ENCODE results near the gene UBE3A. TPM values are rescaled to one million over a fixed set of nuclear protein-coding genes. Genes with fewer than 3 reads are reported as not detected.

UBE3A gene
- total RNA-seq, 1 experiment from 2014 or later: 104 TPM

GRCh38 chr15:25424073-25424472 is 14.8 kb downstream of the UBE3A start:
- H3K36me3 ChIP-seq (ENCODE audit: control insufficient read depth in 1 of 2, insufficient read depth in 2 of 2, low read length in 2 of 2): no peaks in the 10 kb centered on the region; a peak in 1 of 4 replicates
- no TSS peak for BruUV-seq (replicated peaks)
- H3K79me2 ChIP-seq (ENCODE audit: insufficient read depth, low read length): peaks cover 100% of the 10 kb centered on the region
- ChIA-PET RAD21 (ENCODE audit: low non-redundant PET in 1 of 2, low total read pairs in 2 of 2, uncharacterized antibody in 2 of 2, unreplicated experiment in 2 of 2) (no interaction called here), CTCF (no interaction called here), POLR2A (no interaction called here)
- no peaks in the 10 kb centered on the region for H3K4me1 ChIP-seq (ENCODE audit: control insufficient read depth in 1 of 2, insufficient read depth in 2 of 2, low read length in 2 of 2)
- DNase-seq (ENCODE audit: low read depth, low spot score): no peak
- no peaks in the 10 kb centered on the region for H3K27me3 ChIP-seq (ENCODE audit: insufficient read depth, low read length)
- peaks cover 21% of the 10 kb centered on the region for H4K20me1 ChIP-seq (ENCODE audit: insufficient read depth)
- no peak for ATAC-seq
- H3K9me2 ChIP-seq (ENCODE audit: insufficient read depth): no peaks in the 10 kb centered on the region
- H3K9me3 ChIP-seq (ENCODE audit: control insufficient read depth in 1 of 2, insufficient read depth in 1 of 2, low read depth in 1 of 2, low read length in 2 of 2): no peaks in the 10 kb centered on the region; a peak in 1 of 4 replicates
- no peak overlapping the region for H2AFZ ChIP-seq (ENCODE audit: low read depth, low read length, poor library complexity, severe bottlenecking)
- TF ChIP-seq YY1 (IDR thresholded peaks at IDR 0.05; ENCODE audit: extremely low read depth, insufficient replicate concordance, low read depth, low read length) (no peak), ZBTB33 (IDR thresholded peaks at IDR 0.05; ENCODE audit: extremely low read depth, insufficient replicate concordance, low read length) (no peak), CBX3 (IDR thresholded peaks at IDR 0.05; ENCODE audit: low read depth) (no peak), POLR2A (IDR thresholded peaks at IDR 0.05; ENCODE audit: borderline replicate concordance, extremely low read depth, insufficient read depth, insufficient read length) (no peak), FOSL1 (IDR thresholded peaks at IDR 0.05; ENCODE audit: low read depth) (no peak), SRF (IDR thresholded peaks at IDR 0.05; ENCODE audit: low read depth) (no peak), ATF3 (IDR thresholded peaks at IDR 0.05) (no peak), CEBPB (IDR thresholded peaks at IDR 0.05; ENCODE audit: low read depth) (no peak), SIN3A (IDR thresholded peaks at IDR 0.05; ENCODE audit: low read depth) (no peak), EGR1 (IDR thresholded peaks at IDR 0.05; ENCODE audit: low read depth) (no peak), POLR2AphosphoS5 (IDR thresholded peaks at IDR 0.05; ENCODE audit: low read depth, low read length) (no peak), JUND (IDR thresholded peaks at IDR 0.05) (no peak), ELF1 (IDR thresholded peaks at IDR 0.05; ENCODE audit: borderline replicate concordance, low read depth) (no peak), TCF7L2 (IDR thresholded peaks at IDR 0.05; ENCODE audit: borderline replicate concordance, extremely low read depth, insufficient read depth, insufficient read length) (no peak), CTCF (IDR thresholded peaks at IDR 0.05 in 2 of 3, conservative IDR thresholded peaks at IDR 0.05 in 1 of 3; ENCODE audit: borderline replicate concordance in 1 of 3, insufficient read depth in 1 of 3, low read depth in 2 of 3, low read length in 2 of 3) (no peak), EZH2 (IDR thresholded peaks at IDR 0.05) (no peak)
- intact Hi-C loops (cut with micrococcal nuclease): no loop called here
- no peak overlapping the region for H3K4me2 ChIP-seq (ENCODE audit: low read length)
- no peak overlapping the region for H3K27ac ChIP-seq (ENCODE audit: low read depth, low read length)
- no peak overlapping the region for H3K4me3 ChIP-seq (replicated peaks in 1 of 2; ENCODE audit: low read depth in 1 of 2, low read length in 2 of 2)
- H3K9ac ChIP-seq (ENCODE audit: low read length): no peak overlapping the region
